Ishikawa (cell line): ENCODE results near the gene LCP1.

ENCODE experiments used
- CEBPB ChIP-seq: IDR thresholded peaks from 2 replicates; pipeline ENCODE4 v1.6.1; 2012
- CREB1 ChIP-seq: IDR thresholded peaks from 2 replicates; pipeline ENCODE4 v1.6.1; 2012; ENCODE audit warnings: low read depth
- EGR1 ChIP-seq: IDR thresholded peaks from 2 replicates; pipeline ENCODE4 v1.6.1; 2012
- EP300 ChIP-seq: IDR thresholded peaks from 2 replicates; pipeline ENCODE4 v1.6.1; 2012; ENCODE audit warnings: borderline replicate concordance
- FOXM1 ChIP-seq: IDR thresholded peaks from 2 replicates; pipeline ENCODE4 v1.6.1; 2012; ENCODE audit warnings: low read depth, borderline replicate concordance
- MAX ChIP-seq: IDR thresholded peaks from 2 replicates; pipeline ENCODE4 v1.6.1; 2012
- NFIC ChIP-seq: IDR thresholded peaks from 2 replicates; pipeline ENCODE4 v1.6.1; 2012
- RAD21 ChIP-seq: IDR thresholded peaks from 2 replicates; pipeline ENCODE4 v1.6.1; 2012; ENCODE audit warnings: low read depth
- REST ChIP-seq: IDR thresholded peaks from 2 replicates; pipeline ENCODE4 v1.6.1; 2012; ENCODE audit warnings: low read depth, mild to moderate bottlenecking
- TAF1 ChIP-seq: IDR thresholded peaks from 2 replicates; pipeline ENCODE4 v1.6.1; 2012; ENCODE audit warnings: low read depth, mild to moderate bottlenecking
- TCF12 ChIP-seq: IDR thresholded peaks from 2 replicates; pipeline ENCODE4 v1.6.1; 2012; ENCODE audit warnings: low read depth
- USF1 ChIP-seq: IDR thresholded peaks from 2 replicates; pipeline ENCODE4 v1.6.1; 2012
- YY1 ChIP-seq: IDR thresholded peaks from 2 replicates; pipeline ENCODE4 v1.6.1; 2012; ENCODE audit warnings: low read depth
- ZBTB7A ChIP-seq: IDR thresholded peaks from 2 replicates; pipeline ENCODE4 v1.6.1; 2012; ENCODE audit warnings: low read depth

- TF ChIP-seq MAX (no peak), NFIC (no peak), RAD21 (no peak), CEBPB (no peak), ZBTB7A (no peak), YY1 (no peak), REST (no peak), FOXM1 (no peak), USF1 (no peak), EP300 (no peak), EGR1 (no peak), TCF12 (no peak), CREB1 (no peak), TAF1 (no peak)
Measured at GRCh38 chr13:46195016-46195415, 13.0 kb upstream of the LCP1 start.
